H1 (cell line): ENCODE measurements around the gene TECRL. TPM values are rescaled to one million over a fixed set of nuclear protein-coding genes. Genes with fewer than 3 reads are reported as not detected.
A peak's percentile ranks its signal among the peaks of the same experiment; 100 is the strongest.

Experiments
- CTCF ChIA-PET: fragments of 300-600 bp; sonication (Branson Sonifier 250); formaldehyde crosslinking; loops from one replicate; lab custom pipeline; 2021; ENCODE audit not compliant: partially characterized antibody; lab: Charles Lee
- POLR2A ChIA-PET: fragments of 300-600 bp; sonication (Branson Sonifier 250); formaldehyde crosslinking; loops from one replicate; lab custom pipeline; 2021; ENCODE audit warnings: inconsistent platforms; ENCODE audit not compliant: partially characterized antibody; lab: Charles Lee
- DNase-seq, 2 experiments: peaks; one replicate each; pipeline versions ENCODE4 v3.0.0 to v3.0.0-alpha.2; 2010 to 2022; ENCODE audit warnings: low spot score in 2 of 2, low read depth in 1 of 2, mixed read lengths in 1 of 2
- FAIRE-seq: peaks from 2 replicates; lab custom pipeline; 2011; peaks lifted over from hg19 to GRCh38; lab: Jason Lieb, UNC
- H2AFZ ChIP-seq: 2 replicates; pipeline ENCODE4 v1.8.1; 2012; ENCODE audit warnings: low read length, inconsistent platforms
- H2AK5ac ChIP-seq: 2 replicates; pipeline ENCODE4 v1.6.1; 2013; ENCODE audit warnings: low read depth, low read length
- H2BK120ac ChIP-seq: replicated peaks from 2 replicates; pipeline ENCODE3; 2013; ENCODE audit warnings: low read depth, low read length, inconsistent platforms
- H2BK12ac ChIP-seq: 2 replicates; pipeline ENCODE4 v1.6.1; 2013; ENCODE audit warnings: low read depth, low read length
- H2BK15ac ChIP-seq: 2 replicates; pipeline ENCODE4 v1.6.1; 2013; ENCODE audit warnings: low read length
- H2BK20ac ChIP-seq: 2 replicates; pipeline ENCODE4 v1.6.1; 2013; ENCODE audit warnings: low read length
- H2BK5ac ChIP-seq: 2 replicates; pipeline ENCODE4 v1.6.1; 2013; ENCODE audit warnings: low read depth, low read length
- H3K14ac ChIP-seq: 2 replicates; pipeline ENCODE4 v1.6.1; 2013; ENCODE audit warnings: inconsistent platforms; ENCODE audit not compliant: insufficient read length
- H3K18ac ChIP-seq: 2 replicates; pipeline ENCODE4 v1.6.1; 2013; ENCODE audit warnings: low read length; ENCODE audit errors: extremely low read depth
- H3K23ac ChIP-seq: 2 replicates; pipeline ENCODE4 v1.6.1; 2013; ENCODE audit warnings: inconsistent platforms; ENCODE audit not compliant: insufficient read length
- H3K23me2 ChIP-seq: 2 replicates; pipeline ENCODE4 v1.6.1; 2013; ENCODE audit warnings: low read depth, low read length
- H3K27ac ChIP-seq: 2 replicates; pipeline ENCODE4 v1.6.1; 2011; ENCODE audit warnings: low read depth, low read length, inconsistent platforms
- H3K27me3 ChIP-seq, 4 experiments: replicated peaks in 1 of 4; 1 replicate in 1 of 4; 2 replicates in 3 of 4; pipeline versions ENCODE4 v1.6.1 to v1.8.1; 2011 to 2013; ENCODE audit warnings: low read length in 3 of 4, mild to moderate bottlenecking in 3 of 4, inconsistent platforms in 2 of 4, mixed read lengths in 2 of 4, moderate library complexity in 1 of 4; ENCODE audit not compliant: control insufficient read depth in 3 of 4, insufficient read depth in 3 of 4; ENCODE audit errors: extremely low read depth in 1 of 4
- H3K36me3 ChIP-seq, 4 experiments: 2 replicates each; pipeline versions ENCODE4 v1.6.1 to v1.8.1; 2011 to 2013; ENCODE audit warnings: mild to moderate bottlenecking in 4 of 4, low read length in 3 of 4, moderate library complexity in 2 of 4, control low read depth in 1 of 4, inconsistent platforms in 1 of 4; ENCODE audit not compliant: insufficient read depth in 4 of 4, control insufficient read depth in 2 of 4
- H3K4ac ChIP-seq: replicated peaks from 2 replicates; pipeline ENCODE3; 2013; ENCODE audit warnings: low read length, low read depth, mixed read lengths, inconsistent platforms; ENCODE audit not compliant: insufficient read length
- H3K4me1 ChIP-seq, 4 experiments: replicated peaks in 1 of 4; 1 replicate in 1 of 4; 2 replicates in 3 of 4; pipeline versions ENCODE4 v1.6.1 to v1.8.1; 2011 to 2013; ENCODE audit warnings: low read length in 3 of 4, inconsistent platforms in 2 of 4, mixed read lengths in 1 of 4; ENCODE audit not compliant: insufficient read depth in 4 of 4, control insufficient read depth in 3 of 4
- H3K4me2 ChIP-seq, 2 experiments: 2 replicates each; pipeline versions ENCODE4 v1.6.1 to v1.8.1; 2011 to 2013; ENCODE audit warnings: low read depth in 2 of 2, low read length in 2 of 2, control low read depth in 1 of 2, inconsistent platforms in 1 of 2, mild to moderate bottlenecking in 1 of 2; ENCODE audit not compliant: insufficient read depth in 1 of 2
- H3K4me3 ChIP-seq, 4 experiments: fragments of 200-600, 300-600 bp in 1 of 4; sonication (generic), shearing (Covaris generic), sonication (Bioruptor Twin) in 1 of 4; 2 replicates each; pipeline versions ENCODE4 v1.5.1 to v1.8.1; 2011 to 2016; ENCODE audit warnings: low read length in 4 of 4, low read depth in 3 of 4, control low read depth in 2 of 4, inconsistent platforms in 2 of 4, mild to moderate bottlenecking in 2 of 4, mixed read lengths in 1 of 4, moderate library complexity in 1 of 4; ENCODE audit not compliant: insufficient read depth in 2 of 4; ENCODE audit errors: extremely low read depth in 1 of 4
- H3K56ac ChIP-seq: replicated peaks from 2 replicates; pipeline ENCODE3; 2013; ENCODE audit warnings: low read depth, mild to moderate bottlenecking, mixed read lengths, low read length, inconsistent platforms; ENCODE audit not compliant: insufficient read length
- H3K79me1 ChIP-seq: 2 replicates; pipeline ENCODE4 v1.6.1; 2013; ENCODE audit warnings: low read depth, low read length, control low read depth
- H3K79me2 ChIP-seq, 2 experiments: 2 replicates each; pipeline versions ENCODE4 v1.6.1 to v1.8.1; 2012 to 2013; ENCODE audit warnings: low read length in 2 of 2, mild to moderate bottlenecking in 2 of 2, inconsistent platforms in 1 of 2; ENCODE audit not compliant: insufficient read depth in 2 of 2, control insufficient read depth in 1 of 2
- H3K9ac ChIP-seq, 4 experiments: replicated peaks in 1 of 4; 1 replicate in 1 of 4; 2 replicates in 3 of 4; pipeline versions ENCODE4 v1.6.1 to v1.8.1; 2011 to 2013; ENCODE audit warnings: low read depth in 3 of 4, low read length in 3 of 4, control low read depth in 2 of 4, mild to moderate bottlenecking in 2 of 4, moderate library complexity in 2 of 4, inconsistent platforms in 1 of 4; ENCODE audit errors: extremely low read depth in 1 of 4
- H3K9me3 ChIP-seq, 2 experiments: 2 replicates each; pipeline versions ENCODE4 v1.6.1 to v1.8.1; 2012 to 2013; ENCODE audit warnings: mild to moderate bottlenecking in 2 of 2, moderate library complexity in 2 of 2, control low read depth in 1 of 2, inconsistent platforms in 1 of 2, low read depth in 1 of 2, low read length in 1 of 2, mixed read lengths in 1 of 2; ENCODE audit not compliant: insufficient read depth in 2 of 2
- H4K20me1 ChIP-seq, 2 experiments: replicated peaks in 1 of 2; 2 replicates each; pipeline versions ENCODE3 to v1.8.1; 2011 to 2013; ENCODE audit warnings: inconsistent platforms in 2 of 2, low read length in 2 of 2, mild to moderate bottlenecking in 1 of 2; ENCODE audit not compliant: insufficient read depth in 2 of 2, control insufficient read depth in 1 of 2
- H4K5ac ChIP-seq: 2 replicates; pipeline ENCODE4 v1.6.1; 2013; ENCODE audit warnings: low read length, low read depth, mixed read lengths, inconsistent platforms; ENCODE audit not compliant: insufficient read length
- H4K8ac ChIP-seq: 2 replicates; pipeline ENCODE4 v1.8.0; 2013; ENCODE audit warnings: mild to moderate bottlenecking, moderate library complexity, low read length, inconsistent platforms; ENCODE audit not compliant: insufficient read depth; ENCODE audit errors: extremely low read depth
- H4K91ac ChIP-seq: replicated peaks from 2 replicates; pipeline ENCODE3; 2013; ENCODE audit warnings: low read length, mixed read lengths, inconsistent platforms; ENCODE audit not compliant: insufficient read length
- CBX5 ChIP-seq: fragments of 300-800, 300-1000 bp; sonication (generic); IDR thresholded peaks from 2 replicates; pipeline ENCODE4 v1.7.1; 2016; ENCODE audit warnings: antibody characterized with exemption, low read length, low read depth
- CEBPB ChIP-seq: IDR thresholded peaks from 2 replicates; pipeline ENCODE4 v1.6.1; 2012; ENCODE audit warnings: low read depth, low read length
- NANOG ChIP-seq: IDR thresholded peaks from 2 replicates; pipeline ENCODE4 v1.6.1; 2011; ENCODE audit warnings: low read length, low read depth, mild to moderate bottlenecking, inconsistent platforms; ENCODE audit not compliant: insufficient read depth, poor library complexity, severe bottlenecking
- RFX5 ChIP-seq: IDR thresholded peaks from 2 replicates; pipeline ENCODE4 v1.6.1; 2011; ENCODE audit warnings: low read depth, low read length, improper control_type of control experiment, borderline replicate concordance
- RXRA ChIP-seq: IDR thresholded peaks from 2 replicates; pipeline ENCODE4 v1.6.1; 2011; ENCODE audit warnings: low read depth, mild to moderate bottlenecking, low read length, moderate library complexity; ENCODE audit not compliant: insufficient read depth
- SAP30 ChIP-seq: fragments of 300-600 bp; sonication (generic); IDR thresholded peaks from 2 replicates; pipeline ENCODE4 v1.7.1; 2012; ENCODE audit warnings: low read length, moderate library complexity, mild to moderate bottlenecking, inconsistent platforms; ENCODE audit not compliant: insufficient read depth, insufficient replicate concordance
- SP1 ChIP-seq: IDR thresholded peaks from 2 replicates; pipeline ENCODE4 v1.6.1; 2011; ENCODE audit warnings: low read depth, low read length
- TAF1 ChIP-seq: IDR thresholded peaks from 2 replicates; pipeline ENCODE4 v1.6.1; 2011; ENCODE audit warnings: mild to moderate bottlenecking, low read depth, low read length
- TAF7 ChIP-seq: optimal IDR thresholded peaks from 2 replicates; pipeline ENCODE3; 2011; ENCODE audit warnings: low read depth, mild to moderate bottlenecking, inconsistent platforms, low read length, moderate library complexity, borderline replicate concordance
- YY1 ChIP-seq: IDR thresholded peaks from 2 replicates; pipeline ENCODE4 v1.6.1; 2011; ENCODE audit warnings: low read depth, mild to moderate bottlenecking, low read length
- WGBS, 2 experiments: shearing (Covaris generic) in 1 of 2; methylation state at CpG; one replicate each; pipeline versions ENCODE4 v1.1.6 to v1.1.7; 2013 to 2015; ENCODE audit warnings: low lambda C conversion rate in 2 of 2, mixed read lengths in 2 of 2, inconsistent platforms in 1 of 2, low coverage in 1 of 2, missing lambda C conversion rate in 1 of 2; ENCODE audit not compliant: insufficient replicate concordance in 2 of 2, insufficient coverage in 1 of 2, insufficient read length in 1 of 2; ENCODE audit errors: extremely low coverage in 1 of 2, missing lambda C conversion rate in 1 of 2; 5-methylcytosine and 5-hydroxymethylcytosine counted together
- polyA plus RNA-seq, 7 experiments: library from polyadenylated mRNA; depleted of rRNA in 3 of 7; stranded (reverse) in 5 of 7; unstranded in 2 of 7; fragments of >200 nt in 5 of 7; fragments of 200-250 nt in 2 of 7; gene quantifications; 1 replicate in 5 of 7; 2 replicates in 1 of 7; 4 replicates in 1 of 7; pipeline versions ENCODE4 v1.2.1 to v1.2.3, GENCODE V29; 2011 to 2013; ENCODE audit warnings: missing spikeins in 2 of 7, mixed read lengths in 2 of 7
- total RNA-seq: library from RNA; stranded (reverse); fragmentation: NEBNext Ultra II Directional; extraction: Animal tissue kit (Norgen Biotek cat#: 25700); gene quantifications from 2 replicates; pipeline ENCODE4 v1.2.1, GENCODE V29; 2021
- TF ChIP-seq, protein P1 (sequence below): IDR thresholded peaks from 2 replicates; pipeline ENCODE4 v1.6.1; 2012; ENCODE audit warnings: low read length, inconsistent platforms

Gene TECRL
- total and polyA plus RNA-seq, 2 of the 8 experiments (the other 6 are each of a cell fraction or from before 2014, with no cell fraction given) = not detected

DNA sequence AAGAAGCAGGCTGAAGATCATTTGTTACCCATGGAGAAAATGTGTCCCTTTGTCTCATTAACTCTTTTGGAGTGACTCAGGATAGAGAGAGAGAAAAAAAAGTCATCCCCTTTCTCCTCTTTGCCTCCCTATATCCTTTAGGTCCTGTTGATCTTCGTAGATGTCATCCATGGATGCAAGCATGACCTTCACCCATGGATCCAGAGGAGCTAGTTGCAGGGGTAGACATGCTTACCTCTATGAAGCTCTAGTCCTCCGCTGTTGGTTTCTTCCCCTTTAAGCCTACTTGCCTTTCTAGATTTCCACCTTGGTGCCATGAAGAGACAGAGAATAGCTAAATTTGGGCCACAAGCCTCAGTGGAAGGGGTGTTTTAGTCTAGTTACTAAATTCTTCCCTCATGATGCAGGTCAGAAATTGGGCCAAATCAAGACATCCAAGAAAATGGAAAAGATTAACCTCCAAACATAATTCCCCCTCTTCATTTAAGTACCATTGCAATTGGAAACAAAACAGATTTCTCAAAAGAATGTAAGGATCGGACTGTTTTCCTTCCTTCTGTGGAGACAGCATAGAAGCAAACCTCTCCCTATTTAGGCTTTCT is 178.4 kb downstream of the TECRL start:
- no peak overlapping the region for H4K91ac ChIP-seq
- ChIA-PET CTCF (interaction anchor here (0.8 kb wide), 1 partner anchor 64 kb away, joined by 3 read pairs; no protein-coding TSS in a partner anchor), POLR2A (no interaction called here)
- no peak overlapping the region for H2AK5ac ChIP-seq
- no peak overlapping the region for H3K56ac ChIP-seq
- H3K9ac ChIP-seq = no peak overlapping the region
- H2BK5ac ChIP-seq = no peak overlapping the region
- FAIRE-seq = no peak
- no peak overlapping the region for H3K4me2 ChIP-seq
- no peak overlapping the region for H3K23ac ChIP-seq
- no peak overlapping the region for H2BK20ac ChIP-seq
- no peak overlapping the region for H3K14ac ChIP-seq
- WGBS, 2 experiments = 81% methylated on average over 3 of the region's 3 CpGs; no CpG with 5 or more reads in 1 of the 2 experiments
- H2BK12ac ChIP-seq = no peak overlapping the region
- H3K23me2 ChIP-seq = no peaks in the 10 kb centered on the region
- no peak overlapping the region for H2BK15ac ChIP-seq
- no peaks in the 10 kb centered on the region for H3K27me3 ChIP-seq
- H3K4me1 ChIP-seq = no peaks in the 10 kb centered on the region
- no peak overlapping the region for H3K27ac ChIP-seq
- no peak for DNase-seq
- no peak overlapping the region for H4K5ac ChIP-seq
- no peaks in the 10 kb centered on the region for H4K20me1 ChIP-seq
- no peak overlapping the region for H3K4me3 ChIP-seq
- no peaks in the 10 kb centered on the region for H3K79me1 ChIP-seq
- peaks cover 43 to 57% of the 10 kb centered on the region in 2 experiments for H3K9me3 ChIP-seq
- H4K8ac ChIP-seq = no peak overlapping the region
- H3K4ac ChIP-seq = no peak overlapping the region
- peaks cover 0 to 2% (median 0%) of the 10 kb centered on the region in 4 experiments; a peak in 1 of 8 replicates for H3K36me3 ChIP-seq
- H3K79me2 ChIP-seq = no peaks in the 10 kb centered on the region
- H2BK120ac ChIP-seq = no peak overlapping the region
- no peak overlapping the region for H2AFZ ChIP-seq
- H3K18ac ChIP-seq = no peak overlapping the region
- TF ChIP-seq SAP30 (no peak), YY1 (0 out of 2 replicates have a peak, but pooled peaks have one; percentile 13), CBX5 (peak; percentile 90; the same call in 1 of the 2 replicates), NANOG (no peak), CEBPB (no peak), SP1 (no peak), TAF1 (no peak), RFX5 (no peak), TAF7 (no peak), RXRA (no peak)
- TF ChIP-seq, protein P1, sequence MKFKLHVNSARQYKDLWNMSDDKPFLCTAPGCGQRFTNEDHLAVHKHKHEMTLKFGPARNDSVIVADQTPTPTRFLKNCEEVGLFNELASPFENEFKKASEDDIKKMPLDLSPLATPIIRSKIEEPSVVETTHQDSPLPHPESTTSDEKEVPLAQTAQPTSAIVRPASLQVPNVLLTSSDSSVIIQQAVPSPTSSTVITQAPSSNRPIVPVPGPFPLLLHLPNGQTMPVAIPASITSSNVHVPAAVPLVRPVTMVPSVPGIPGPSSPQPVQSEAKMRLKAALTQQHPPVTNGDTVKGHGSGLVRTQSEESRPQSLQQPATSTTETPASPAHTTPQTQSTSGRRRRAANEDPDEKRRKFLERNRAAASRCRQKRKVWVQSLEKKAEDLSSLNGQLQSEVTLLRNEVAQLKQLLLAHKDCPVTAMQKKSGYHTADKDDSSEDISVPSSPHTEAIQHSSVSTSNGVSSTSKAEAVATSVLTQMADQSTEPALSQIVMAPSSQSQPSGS = no peak
